ENCODE results near the gene HNF1B.

Gene HNF1B

DNA sequence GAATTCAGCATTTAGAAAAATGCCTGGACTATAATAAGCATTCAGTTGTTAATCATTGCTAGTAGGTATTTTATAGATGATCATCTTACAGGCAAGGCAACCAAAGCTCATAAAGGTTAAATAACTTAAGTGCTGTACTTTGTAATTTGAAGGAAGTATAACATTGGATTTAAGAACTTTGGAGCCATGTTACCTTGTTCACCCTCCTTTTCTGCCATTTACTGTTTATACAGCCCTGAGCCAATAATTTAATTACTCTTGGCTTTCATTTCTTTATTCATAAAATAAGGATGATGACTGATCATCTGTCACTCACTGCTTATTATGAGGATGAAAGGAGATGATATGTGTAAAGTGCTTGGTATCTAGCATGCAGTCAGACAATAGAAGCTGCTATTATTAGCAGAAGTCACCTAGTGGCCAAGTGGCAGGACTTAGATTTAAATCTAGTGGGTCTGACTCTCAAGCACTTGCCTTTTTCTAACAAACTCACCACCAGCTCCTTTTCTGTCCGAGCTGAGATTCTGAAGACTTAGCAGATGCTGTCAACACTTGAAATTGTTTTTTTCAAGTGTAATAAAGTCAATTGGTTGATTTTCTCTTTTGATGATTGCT, 83.4 kb downstream of the HNF1B start:
- no peak overlapping the region for H4K5ac ChIP-seq (ENCODE audit: low read length)
- no peaks in the 10 kb centered on the region for H3K79me2 ChIP-seq (ENCODE audit: control insufficient read depth, insufficient read depth, low read length)
- no peak overlapping the region for H2BK5ac ChIP-seq (ENCODE audit: low read length)
- no peaks in the 10 kb centered on the region for H3K79me1 ChIP-seq (ENCODE audit: low read length)
- H3K56ac ChIP-seq (ENCODE audit: low read length): no peak overlapping the region
- H3K4me3 ChIP-seq (ENCODE audit: low read length): no peak overlapping the region
- no peak overlapping the region for H3K23ac ChIP-seq (ENCODE audit: low read length)
- no CpG with 5 or more reads among the region's 1 CpG for WGBS (ENCODE audit: extremely low coverage, insufficient coverage, low lambda C conversion rate)
- no peak overlapping the region for H3K4ac ChIP-seq (ENCODE audit: low read depth, low read length)
- H3K27me3 ChIP-seq (ENCODE audit: insufficient read depth, low read length, poor library complexity): no peaks in the 10 kb centered on the region
- H3K18ac ChIP-seq (ENCODE audit: low read length): no peak overlapping the region
- no peak overlapping the region for H2BK120ac ChIP-seq (ENCODE audit: low read depth, low read length)
- H3K4me1 ChIP-seq (ENCODE audit: control insufficient read depth, low read depth, low read length): no peaks in the 10 kb centered on the region
- H3K36me3 ChIP-seq (ENCODE audit: control insufficient read depth, insufficient read depth, low read length): no peaks in the 10 kb centered on the region
- H2AK5ac ChIP-seq (ENCODE audit: low read length): no peak overlapping the region
- no peak overlapping the region for H4K8ac ChIP-seq (ENCODE audit: low read depth, low read length)
- no peak overlapping the region for H3K9ac ChIP-seq (ENCODE audit: low read length)
- H2BK15ac ChIP-seq (replicated peaks; ENCODE audit: low read depth): no peak overlapping the region
- H3K27ac ChIP-seq (ENCODE audit: low read depth, low read length): no peak overlapping the region
- no peak overlapping the region for H3K4me2 ChIP-seq (ENCODE audit: low read length)
- DNase-seq: no peak

DNA sequence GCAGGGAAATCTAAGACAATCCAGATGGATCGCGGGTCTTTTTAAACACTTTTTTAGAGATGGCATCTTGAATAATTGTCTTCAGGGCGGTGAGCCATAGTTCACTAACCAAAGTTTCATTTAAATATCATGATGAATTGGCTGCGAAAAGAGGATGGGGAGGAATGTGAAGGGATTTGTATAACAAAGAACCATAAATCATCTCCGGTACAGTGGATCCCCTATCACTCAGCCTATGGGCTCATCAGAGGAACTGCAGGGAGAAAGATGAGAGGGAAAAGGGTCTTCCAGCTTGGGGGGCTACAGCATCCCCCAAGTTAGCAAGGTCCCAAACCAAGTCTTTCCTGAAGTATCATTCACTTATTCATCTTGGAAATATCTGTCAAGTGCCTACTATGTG, 84.9 kb downstream of the HNF1B start:
- DNase-seq: no peak
- Histone ChIP-seq H3K36me3 (ENCODE audit: control insufficient read depth, insufficient read depth, low read length) (no peaks in the 10 kb centered on the region), H2AK5ac (ENCODE audit: low read length) (no peak overlapping the region), H3K4ac (ENCODE audit: low read depth, low read length) (no peak overlapping the region), H3K27ac (ENCODE audit: low read depth, low read length) (no peak overlapping the region), H3K56ac (ENCODE audit: low read length) (no peak overlapping the region), H2BK120ac (ENCODE audit: low read depth, low read length) (no peak overlapping the region), H3K4me1 (ENCODE audit: control insufficient read depth, low read depth, low read length) (no peaks in the 10 kb centered on the region), H2BK15ac (replicated peaks; ENCODE audit: low read depth) (no peak overlapping the region), H3K79me2 (ENCODE audit: control insufficient read depth, insufficient read depth, low read length) (no peaks in the 10 kb centered on the region), H3K9ac (ENCODE audit: low read length) (no peak overlapping the region), H3K27me3 (ENCODE audit: insufficient read depth, low read length, poor library complexity) (no peaks in the 10 kb centered on the region), H4K5ac (ENCODE audit: low read length) (no peak overlapping the region), H3K4me3 (ENCODE audit: low read length) (no peak overlapping the region), H3K18ac (ENCODE audit: low read length) (no peak overlapping the region), H3K79me1 (ENCODE audit: low read length) (no peaks in the 10 kb centered on the region), H4K8ac (ENCODE audit: low read depth, low read length) (no peak overlapping the region), H3K23ac (ENCODE audit: low read length) (no peak overlapping the region), H3K4me2 (ENCODE audit: low read length) (no peak overlapping the region), H2BK5ac (ENCODE audit: low read length) (no peak overlapping the region)
- no CpG with 5 or more reads among the region's 5 CpGs for WGBS (ENCODE audit: extremely low coverage, insufficient coverage, low lambda C conversion rate)

DNA sequence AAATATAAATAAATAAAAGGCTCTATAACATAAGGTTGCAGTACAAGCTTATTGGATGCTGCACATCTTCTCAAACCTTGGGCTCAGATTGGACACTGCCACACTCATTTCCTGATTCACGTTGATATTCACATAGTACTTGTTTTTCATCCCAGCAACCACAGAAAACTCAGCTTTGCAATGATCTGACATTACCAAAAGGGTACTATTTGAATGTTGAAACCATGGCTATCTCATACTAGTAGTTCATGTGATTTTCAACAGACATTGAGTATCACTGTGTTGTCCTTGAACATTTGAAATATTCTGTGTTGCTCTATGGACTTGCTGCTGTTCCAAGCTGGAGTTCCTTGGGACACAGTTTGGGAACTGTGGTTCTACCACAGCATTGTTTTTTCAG, 87.7 kb downstream of the HNF1B start:
- Histone ChIP-seq H3K56ac (ENCODE audit: low read length) (no peak overlapping the region), H3K36me3 (ENCODE audit: control insufficient read depth, insufficient read depth, low read length) (no peaks in the 10 kb centered on the region), H3K9ac (ENCODE audit: low read length) (no peak overlapping the region), H4K8ac (ENCODE audit: low read depth, low read length) (no peak overlapping the region), H2BK5ac (ENCODE audit: low read length) (no peak overlapping the region), H4K5ac (ENCODE audit: low read length) (no peak overlapping the region), H3K4ac (ENCODE audit: low read depth, low read length) (no peak overlapping the region), H3K79me1 (ENCODE audit: low read length) (no peaks in the 10 kb centered on the region), H3K4me2 (ENCODE audit: low read length) (no peak overlapping the region), H2BK15ac (replicated peaks; ENCODE audit: low read depth) (no peak overlapping the region), H2BK120ac (ENCODE audit: low read depth, low read length) (no peak overlapping the region), H3K79me2 (ENCODE audit: control insufficient read depth, insufficient read depth, low read length) (no peaks in the 10 kb centered on the region), H3K27ac (ENCODE audit: low read depth, low read length) (no peak overlapping the region), H3K4me1 (ENCODE audit: control insufficient read depth, low read depth, low read length) (no peaks in the 10 kb centered on the region), H3K18ac (ENCODE audit: low read length) (no peak overlapping the region), H3K23ac (ENCODE audit: low read length) (no peak overlapping the region), H3K4me3 (ENCODE audit: low read length) (no peak overlapping the region), H3K27me3 (ENCODE audit: insufficient read depth, low read length, poor library complexity) (no peaks in the 10 kb centered on the region), H2AK5ac (ENCODE audit: low read length) (no peak overlapping the region)
- no peak for DNase-seq
- no CpG with 5 or more reads among the region's 1 CpG for WGBS (ENCODE audit: extremely low coverage, insufficient coverage, low lambda C conversion rate)

DNA sequence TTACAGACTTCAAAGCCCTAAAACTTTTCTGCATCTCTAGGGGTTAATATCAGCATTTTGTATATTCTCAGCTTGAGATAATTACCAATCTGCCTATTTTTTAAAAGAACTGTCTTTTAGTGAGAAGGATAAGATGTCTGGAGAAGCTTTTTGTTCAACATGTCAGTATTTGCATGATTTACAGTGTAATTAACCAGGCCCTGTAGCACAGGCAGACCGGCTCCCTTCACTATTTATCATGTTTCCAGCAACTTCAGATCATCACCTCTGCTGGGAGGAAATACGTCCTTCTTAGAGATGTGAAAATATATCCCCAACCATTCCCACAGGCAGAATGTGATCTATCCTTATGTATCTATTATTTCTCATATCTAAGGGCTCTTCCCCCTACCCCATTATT, 93.0 kb downstream of the HNF1B start:
- H2BK120ac ChIP-seq (ENCODE audit: low read depth, low read length): no peak overlapping the region
- no peak overlapping the region for H3K27ac ChIP-seq (ENCODE audit: low read depth, low read length)
- H3K79me1 ChIP-seq (ENCODE audit: low read length): no peaks in the 10 kb centered on the region
- H3K36me3 ChIP-seq (ENCODE audit: control insufficient read depth, insufficient read depth, low read length): no peaks in the 10 kb centered on the region
- H4K5ac ChIP-seq (ENCODE audit: low read length): no peak overlapping the region
- no peak overlapping the region for H3K56ac ChIP-seq (ENCODE audit: low read length)
- no peak overlapping the region for H2BK15ac ChIP-seq (replicated peaks; ENCODE audit: low read depth)
- H3K79me2 ChIP-seq (ENCODE audit: control insufficient read depth, insufficient read depth, low read length): no peaks in the 10 kb centered on the region
- no peak overlapping the region for H3K4me2 ChIP-seq (ENCODE audit: low read length)
- no peak overlapping the region for H2BK5ac ChIP-seq (ENCODE audit: low read length)
- no peak for DNase-seq
- H3K9ac ChIP-seq (ENCODE audit: low read length): no peak overlapping the region
- no peak overlapping the region for H2AK5ac ChIP-seq (ENCODE audit: low read length)
- H3K27me3 ChIP-seq (ENCODE audit: insufficient read depth, low read length, poor library complexity): peaks cover under 1% of the 10 kb centered on the region
- H3K4ac ChIP-seq (ENCODE audit: low read depth, low read length): no peak overlapping the region
- no peak overlapping the region for H3K23ac ChIP-seq (ENCODE audit: low read length)
- H4K8ac ChIP-seq (ENCODE audit: low read depth, low read length): no peak overlapping the region
- WGBS (ENCODE audit: extremely low coverage, insufficient coverage, low lambda C conversion rate): no CpG with 5 or more reads among the region's 2 CpGs
- H3K4me1 ChIP-seq (ENCODE audit: control insufficient read depth, low read depth, low read length): no peaks in the 10 kb centered on the region
- no peak overlapping the region for H3K4me3 ChIP-seq (ENCODE audit: low read length)
- no peak overlapping the region for H3K18ac ChIP-seq (ENCODE audit: low read length)

DNA sequence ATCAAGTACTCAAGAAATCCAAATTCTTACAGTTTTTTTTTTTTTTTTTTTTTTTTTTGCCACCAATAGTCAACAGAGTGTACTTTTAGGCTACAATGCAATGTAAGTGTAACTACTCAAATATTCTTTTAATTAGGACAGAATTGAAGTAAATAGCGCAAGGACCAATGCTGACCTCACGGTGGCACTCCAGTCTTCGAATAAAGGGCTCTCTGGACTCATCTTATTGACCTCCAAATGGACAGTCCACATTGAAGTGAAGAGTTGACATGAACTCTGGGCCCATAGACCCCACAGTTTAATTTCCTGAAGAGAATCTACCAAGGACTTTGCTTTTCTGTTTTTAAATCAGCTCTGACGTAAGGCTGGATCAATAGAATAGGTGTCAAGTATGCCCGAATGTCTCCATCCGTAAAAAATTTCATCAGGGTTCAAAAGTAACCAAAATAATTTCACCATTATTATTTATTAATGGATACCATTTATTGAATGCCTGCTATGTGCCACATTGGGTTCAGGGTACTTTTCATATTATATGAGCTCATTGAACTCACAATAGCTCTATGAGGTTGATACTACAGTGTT, 94.3 kb downstream of the HNF1B start:
- H3K23ac ChIP-seq (ENCODE audit: low read length): no peak overlapping the region
- H2BK120ac ChIP-seq (ENCODE audit: low read depth, low read length): no peak overlapping the region
- WGBS (ENCODE audit: extremely low coverage, insufficient coverage, low lambda C conversion rate): no CpG with 5 or more reads among the region's 6 CpGs
- H3K79me1 ChIP-seq (ENCODE audit: low read length): no peaks in the 10 kb centered on the region
- H3K4me1 ChIP-seq (ENCODE audit: control insufficient read depth, low read depth, low read length): no peaks in the 10 kb centered on the region
- peak; percentile 59 for DNase-seq
- H2BK5ac ChIP-seq (ENCODE audit: low read length): no peak overlapping the region
- no peaks in the 10 kb centered on the region for H3K36me3 ChIP-seq (ENCODE audit: control insufficient read depth, insufficient read depth, low read length)
- H3K4me2 ChIP-seq (ENCODE audit: low read length): no peak overlapping the region
- no peak overlapping the region for H2AK5ac ChIP-seq (ENCODE audit: low read length)
- no peak overlapping the region for H3K27ac ChIP-seq (ENCODE audit: low read depth, low read length)
- no peak overlapping the region for H3K4ac ChIP-seq (ENCODE audit: low read depth, low read length)
- H3K79me2 ChIP-seq (ENCODE audit: control insufficient read depth, insufficient read depth, low read length): no peaks in the 10 kb centered on the region
- H4K5ac ChIP-seq (ENCODE audit: low read length): no peak overlapping the region
- H3K4me3 ChIP-seq (ENCODE audit: low read length): no peak overlapping the region
- no peak overlapping the region for H2BK15ac ChIP-seq (replicated peaks; ENCODE audit: low read depth)
- no peak overlapping the region for H3K9ac ChIP-seq (ENCODE audit: low read length)
- no peak overlapping the region for H3K56ac ChIP-seq (ENCODE audit: low read length)
- no peak overlapping the region for H4K8ac ChIP-seq (ENCODE audit: low read depth, low read length)
- H3K27me3 ChIP-seq (ENCODE audit: insufficient read depth, low read length, poor library complexity): peaks cover 4% of the 10 kb centered on the region
- no peak overlapping the region for H3K18ac ChIP-seq (ENCODE audit: low read length)

DNA sequence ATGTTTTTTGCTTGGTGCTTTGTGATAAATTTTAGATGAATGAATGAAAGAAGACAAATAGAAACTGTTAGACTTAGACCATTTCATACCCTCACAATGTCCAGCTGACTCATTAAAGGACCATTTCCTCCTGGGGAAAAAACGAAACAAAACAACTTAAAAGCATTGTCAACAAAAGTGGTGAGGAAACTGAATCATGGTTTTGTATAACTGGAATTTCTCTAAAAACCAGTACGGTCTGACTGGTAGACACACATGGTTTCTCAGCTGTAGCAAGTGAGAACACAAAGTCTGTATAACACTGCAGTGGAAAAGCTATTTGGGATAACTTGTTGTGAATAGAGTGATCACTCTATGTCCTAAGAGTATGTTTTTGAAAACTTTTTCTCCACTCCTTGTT, 96.3 kb downstream of the HNF1B start:
- Histone ChIP-seq H3K18ac (ENCODE audit: low read length) (no peak overlapping the region), H2BK15ac (replicated peaks; ENCODE audit: low read depth) (no peak overlapping the region), H2AK5ac (ENCODE audit: low read length) (no peak overlapping the region), H3K4me1 (ENCODE audit: control insufficient read depth, low read depth, low read length) (no peaks in the 10 kb centered on the region), H3K23ac (ENCODE audit: low read length) (no peak overlapping the region), H3K9ac (ENCODE audit: low read length) (no peak overlapping the region), H3K36me3 (ENCODE audit: control insufficient read depth, insufficient read depth, low read length) (no peaks in the 10 kb centered on the region), H3K4me2 (ENCODE audit: low read length) (no peak overlapping the region), H4K8ac (ENCODE audit: low read depth, low read length) (no peak overlapping the region), H3K79me1 (ENCODE audit: low read length) (no peaks in the 10 kb centered on the region), H3K4ac (ENCODE audit: low read depth, low read length) (no peak overlapping the region), H3K79me2 (ENCODE audit: control insufficient read depth, insufficient read depth, low read length) (no peaks in the 10 kb centered on the region), H2BK120ac (ENCODE audit: low read depth, low read length) (no peak overlapping the region), H3K27ac (ENCODE audit: low read depth, low read length) (no peak overlapping the region), H3K27me3 (ENCODE audit: insufficient read depth, low read length, poor library complexity) (peaks cover 4% of the 10 kb centered on the region), H4K5ac (ENCODE audit: low read length) (no peak overlapping the region), H3K56ac (ENCODE audit: low read length) (no peak overlapping the region), H2BK5ac (ENCODE audit: low read length) (no peak overlapping the region), H3K4me3 (ENCODE audit: low read length) (no peak overlapping the region)
- DNase-seq: no peak
- no CpG with 5 or more reads among the region's 2 CpGs for WGBS (ENCODE audit: extremely low coverage, insufficient coverage, low lambda C conversion rate)

Measured in mesendoderm (in vitro differentiated cells).